Measurements from ENCODE around the gene PTPRM.

Gene PTPRM

DNA sequence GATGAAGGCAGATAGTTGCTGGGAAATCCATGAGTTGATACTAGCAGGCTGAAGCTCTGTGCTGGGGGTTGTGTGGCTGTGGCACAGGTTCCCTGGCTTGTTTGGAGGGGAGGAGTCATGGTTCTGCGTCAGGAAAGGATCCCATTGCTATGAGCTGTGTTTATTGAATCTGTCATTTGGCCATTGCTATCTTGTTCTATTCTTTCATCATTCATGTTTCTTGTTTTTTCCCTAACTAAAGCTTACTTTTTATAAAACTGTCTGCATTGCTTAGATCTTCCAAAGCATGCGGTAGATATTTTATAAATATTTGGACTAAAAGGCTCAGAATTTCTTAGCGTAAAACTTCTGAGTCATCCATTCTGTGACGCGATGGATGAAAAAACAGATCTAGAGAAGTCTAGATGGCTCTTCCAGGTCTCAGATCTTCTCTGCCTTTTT is 335.3 kb downstream of the PTPRM start:
- DNase-seq, result no peak

GRCh38 chr18:7904529-7904928 is 337.4 kb downstream of the PTPRM start:
- DNase-seq, result no peak

DNA sequence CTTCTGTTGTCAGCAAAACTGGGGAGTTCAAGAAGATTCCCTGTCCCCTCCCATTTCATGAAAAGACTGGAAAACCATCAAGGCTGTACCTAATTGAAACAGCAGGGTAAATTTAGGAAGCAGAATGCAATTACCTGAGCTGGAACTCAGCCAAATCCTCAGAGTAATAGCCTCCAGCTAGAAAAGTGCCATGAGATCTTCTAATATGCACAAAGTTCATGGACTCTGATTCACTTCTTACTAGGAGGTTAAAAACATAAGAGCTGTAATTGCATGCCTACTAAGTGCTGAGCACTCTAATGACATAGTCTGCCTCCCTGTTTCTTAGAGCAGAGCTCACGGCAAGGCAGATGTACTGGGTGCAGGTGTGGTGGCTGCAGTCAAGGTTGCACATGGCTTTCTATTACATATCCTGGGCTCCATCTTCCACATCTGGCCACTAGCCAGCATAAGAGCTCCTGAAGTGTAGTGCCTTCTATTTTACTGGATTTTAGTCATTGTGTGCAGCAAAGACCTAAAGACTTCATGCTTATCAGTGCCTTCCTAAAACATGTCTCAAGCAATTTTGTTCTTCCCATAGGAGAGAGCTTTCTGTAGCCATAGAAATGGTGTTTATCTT is 341.7 kb downstream of the PTPRM start:
- no peak for DNase-seq

DNA sequence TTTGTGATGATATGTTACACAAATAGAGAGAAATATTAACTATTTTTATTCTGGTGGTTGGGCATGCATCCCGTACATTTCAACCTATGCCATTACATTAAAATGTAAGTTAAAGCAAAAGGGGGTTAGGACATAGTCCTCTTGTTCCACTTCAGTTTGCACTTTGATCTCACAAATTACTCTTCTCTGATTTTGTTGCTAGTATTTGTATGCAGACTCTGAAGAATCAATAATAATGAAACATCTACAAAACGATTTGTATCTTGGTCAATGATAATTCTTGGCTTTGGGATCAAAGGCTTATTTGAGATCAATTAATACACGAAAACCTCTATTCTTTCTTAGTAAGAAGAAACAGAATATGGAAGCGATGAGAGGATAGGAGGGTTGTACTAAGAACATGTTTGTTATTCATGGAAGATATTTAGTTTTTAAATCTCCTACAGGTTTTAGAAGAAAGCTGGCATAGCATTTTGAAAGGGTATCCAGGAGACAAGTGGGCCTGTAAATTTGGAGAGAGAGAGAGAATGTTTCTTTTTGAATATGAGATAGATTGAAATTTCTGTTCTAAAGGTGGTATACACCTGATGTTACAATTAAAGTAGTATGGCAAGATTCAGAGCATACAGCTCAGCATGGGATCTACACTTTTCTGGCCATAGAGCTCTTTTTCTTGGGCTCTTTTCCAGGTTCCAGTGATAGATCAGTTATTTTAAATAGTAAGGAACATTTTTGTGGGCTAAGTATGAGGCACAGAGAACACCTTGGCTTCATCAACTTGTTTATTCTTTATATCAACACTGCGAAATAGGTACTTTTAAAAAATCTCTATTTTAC is 347.9 kb downstream of the PTPRM start:
- DNase-seq, result no peak

DNA sequence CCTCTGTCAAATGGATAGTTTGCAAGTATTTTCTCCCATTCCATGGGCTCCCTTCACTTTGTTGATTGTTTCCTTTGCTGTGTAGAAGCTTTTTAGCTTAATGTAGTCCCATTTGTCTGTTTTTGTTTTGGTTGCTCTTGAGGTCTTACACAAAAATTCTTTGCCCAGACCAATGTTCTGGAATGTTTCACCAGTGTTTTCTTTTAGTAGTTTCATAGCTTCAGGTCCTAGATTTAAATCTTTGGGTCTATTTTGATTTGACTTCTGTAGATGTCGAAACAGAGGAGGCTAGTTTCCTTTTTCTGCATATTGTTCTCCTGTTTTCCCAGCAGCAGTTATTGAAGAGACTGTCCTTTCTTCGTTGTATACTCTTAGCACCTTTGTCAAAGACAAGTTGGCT is 351.6 kb downstream of the PTPRM start:
- no peak for DNase-seq

GRCh38 chr18:7919565-7919964 is 352.4 kb downstream of the PTPRM start:
- DNase-seq, result no peak

DNA sequence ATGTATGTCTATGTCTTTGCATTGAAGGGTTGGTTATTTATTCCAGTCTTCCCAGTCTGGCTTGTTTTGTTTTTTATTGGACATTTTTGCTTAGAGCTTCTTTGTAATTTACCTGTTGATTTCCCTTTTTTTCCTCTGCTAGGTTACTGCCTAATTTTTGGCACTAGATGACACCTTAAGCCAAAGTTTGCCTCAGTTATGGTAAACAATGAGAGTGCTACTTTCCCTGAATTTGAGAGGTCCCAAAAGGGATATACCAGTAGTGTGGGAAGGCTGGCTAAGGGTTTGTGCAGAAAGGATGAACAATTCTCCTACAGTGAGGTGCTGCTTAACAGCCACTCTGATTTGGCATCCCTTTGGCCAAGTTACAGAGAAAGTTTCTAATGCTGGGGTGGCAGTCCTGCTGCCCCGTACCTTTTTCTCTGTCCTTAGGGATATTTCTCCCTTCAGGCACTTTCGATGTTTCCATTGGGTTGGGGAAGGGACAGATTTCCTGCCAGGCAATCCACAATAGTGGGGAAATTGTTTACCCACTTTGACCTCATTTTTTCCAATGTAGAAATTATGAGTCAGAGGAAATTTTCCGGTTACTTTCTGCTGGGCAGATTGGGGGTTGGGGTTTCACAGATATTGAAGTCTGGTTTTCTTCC is 354.9 kb downstream of the PTPRM start:
- DNase-seq, result no peak

- DNase-seq, result no peak
These were observed 356.0 kb downstream of the PTPRM start for GRCh38 chr18:7923105-7923504.

DNA sequence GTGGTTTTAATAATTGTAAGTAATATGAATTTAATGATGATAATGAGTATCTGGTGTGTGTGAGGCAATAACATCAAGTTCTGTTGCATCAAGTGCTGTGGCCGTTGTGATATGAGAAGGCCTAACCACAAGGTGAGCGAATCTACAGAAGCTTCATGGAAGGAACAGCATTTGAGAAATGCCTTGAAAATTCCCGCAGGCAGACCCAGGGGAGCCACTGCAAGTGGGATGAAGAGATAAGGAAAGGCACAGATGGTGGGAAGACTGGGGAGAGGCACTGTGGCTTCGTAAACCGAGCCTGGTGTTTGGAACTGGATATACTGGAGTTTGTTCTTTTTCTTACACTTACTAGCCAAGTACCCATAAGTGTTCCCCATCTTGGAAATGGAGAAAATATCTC is 357.5 kb downstream of the PTPRM start:
- DNase-seq, result no peak

- DNase-seq, result no peak
These were observed 359.4 kb downstream of the PTPRM start for GRCh38 chr18:7926526-7926925.

DNA sequence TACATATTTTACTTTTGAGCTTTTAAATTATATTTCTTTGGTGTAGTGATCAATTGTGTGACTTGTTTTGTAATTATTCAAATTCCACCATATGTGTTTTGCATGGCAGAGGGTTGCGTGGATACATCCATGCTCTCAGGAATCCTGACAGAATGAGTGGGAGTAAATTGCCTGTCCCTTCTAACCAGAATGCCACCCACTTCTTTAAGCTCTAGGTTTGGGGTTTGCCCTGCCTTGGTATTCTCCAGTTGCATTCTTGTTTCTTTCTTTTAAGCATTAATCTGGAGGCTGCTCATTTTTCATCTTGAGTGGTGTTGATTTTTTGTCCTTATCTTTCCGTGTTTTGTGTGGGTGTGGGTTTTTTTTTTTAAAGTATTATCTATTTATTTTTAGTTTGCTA is 360.0 kb downstream of the PTPRM start:
- DNase-seq, result no peak

DNA sequence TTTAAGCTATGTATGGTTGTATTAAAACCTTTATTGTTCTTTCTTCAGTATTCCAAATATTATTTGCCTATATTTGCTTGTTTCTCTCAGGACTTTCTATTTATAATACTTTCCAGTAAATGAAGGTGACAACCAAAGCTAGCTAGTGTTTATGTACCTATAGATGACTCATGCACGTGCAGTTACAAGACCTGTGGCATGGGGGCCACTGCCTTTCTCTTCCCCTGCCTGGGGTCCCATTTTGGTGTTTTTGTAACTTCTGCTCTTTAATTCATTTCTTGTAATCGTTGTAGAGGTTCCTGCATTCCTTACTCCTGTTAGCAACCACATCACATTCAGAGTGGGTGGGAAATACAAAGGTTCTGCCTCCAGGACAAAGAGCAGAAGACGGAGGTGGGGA is 364.6 kb downstream of the PTPRM start:
- DNase-seq, result no peak

- no peak for DNase-seq
These were observed 370.2 kb downstream of the PTPRM start for GRCh38 chr18:7937268-7937667.

- no peak for DNase-seq
These were observed 372.4 kb downstream of the PTPRM start for GRCh38 chr18:7939521-7939920.

DNA sequence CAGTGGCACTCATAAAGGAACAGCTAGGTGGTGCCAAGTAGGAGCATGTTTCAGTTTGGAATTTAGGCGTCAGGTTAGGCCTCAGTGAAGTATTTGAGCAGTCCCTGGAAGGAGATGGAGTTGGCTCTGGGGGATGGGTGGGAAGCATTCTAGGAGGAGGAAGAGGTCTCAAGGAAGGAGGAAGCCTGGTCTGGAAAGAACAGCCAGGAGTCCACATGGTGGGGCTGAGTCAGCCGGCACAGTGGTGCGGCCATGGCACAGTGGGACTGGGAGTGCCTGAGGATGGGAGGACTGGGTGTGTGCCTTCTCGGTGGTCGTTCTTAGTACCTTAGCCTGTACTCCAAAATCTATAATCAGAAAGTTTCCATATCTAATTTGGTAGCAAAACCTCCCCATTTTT is 373.3 kb downstream of the PTPRM start:
- DNase-seq, result no peak

- no peak for DNase-seq
These were observed 373.9 kb downstream of the PTPRM start for GRCh38 chr18:7940971-7941370.

- no peak for DNase-seq
These were observed 374.4 kb downstream of the PTPRM start for GRCh38 chr18:7941533-7941932.

- no peak for DNase-seq
These were observed 378.8 kb downstream of the PTPRM start for GRCh38 chr18:7945882-7946281.

- DNase-seq, result peak; percentile 35
These were observed 379.7 kb downstream of the PTPRM start for GRCh38 chr18:7946734-7947377.

- DNase-seq, result peak; percentile 47
These were observed 383.4 kb downstream of the PTPRM start for GRCh38 chr18:7950380-7951136.

- peak; percentile 65 for DNase-seq
These were observed 386.2 kb downstream of the PTPRM start for GRCh38 chr18:7953095-7953958.

- DNase-seq, result no peak
These were observed 387.1 kb downstream of the PTPRM start for GRCh38 chr18:7954238-7954637.

All from activated CD4-positive, alpha-beta T cell treated with anti-CD3 and anti-CD28 coated beads, Interleukin-2, Interleukin-6, amounts not matched to agents 100 ng/mL and 50 ng/mL, durations not matched to agents 16 hours and 8 hours (primary cell).